Endodermal cell (in vitro differentiated cells): ENCODE results near the gene BCKDHA. TPM values are rescaled to one million over a fixed set of nuclear protein-coding genes. Genes with fewer than 3 reads are reported as not detected.

Source experiments
- DNase-seq: peaks from one replicate; pipeline ENCODE4 v3.0.0-alpha.2; 2017
- H3K27ac ChIP-seq: 2 replicates; pipeline ENCODE4 v1.5.1; 2013; ENCODE audit warnings: mild to moderate bottlenecking, low read depth, low read length, moderate library complexity
- H3K27me3 ChIP-seq: 2 replicates; pipeline ENCODE4 v1.6.1; 2013; ENCODE audit warnings: mild to moderate bottlenecking, low read length, moderate library complexity; ENCODE audit not compliant: insufficient read depth, control insufficient read depth, poor library complexity, severe bottlenecking
- H3K36me3 ChIP-seq: 2 replicates; pipeline ENCODE4 v1.7.0; 2013; ENCODE audit warnings: mild to moderate bottlenecking, low read length, moderate library complexity; ENCODE audit not compliant: control insufficient read depth, insufficient read depth
- H3K4me1 ChIP-seq: one replicate; pipeline ENCODE4 v1.7.0; 2013; ENCODE audit warnings: low read length; ENCODE audit not compliant: control insufficient read depth, insufficient read depth
- H3K4me3 ChIP-seq: 2 replicates; pipeline ENCODE4 v1.5.1; 2013; ENCODE audit warnings: mild to moderate bottlenecking, low read length, moderate library complexity
- H3K9ac ChIP-seq: 2 replicates; pipeline ENCODE4 v1.6.1; 2013; ENCODE audit warnings: mild to moderate bottlenecking, low read length, moderate library complexity; ENCODE audit not compliant: poor library complexity, severe bottlenecking; ENCODE audit errors: extremely low read depth
- H3K9me3 ChIP-seq: 2 replicates; pipeline ENCODE4 v1.6.1; 2013; ENCODE audit warnings: mild to moderate bottlenecking, low read length, moderate library complexity; ENCODE audit not compliant: control insufficient read depth
- H3K27ac Mint-ChIP-seq: 2 replicates; pipeline ENCODE4 v1.8.0; 2020; ENCODE audit warnings: mixed read lengths
- H3K27me3 Mint-ChIP-seq: 2 replicates; pipeline ENCODE4 v1.8.0; 2021; ENCODE audit warnings: mild to moderate bottlenecking, mixed read lengths; ENCODE audit not compliant: insufficient read depth
- H3K36me3 Mint-ChIP-seq: 2 replicates; pipeline ENCODE4 v1.8.0; 2020; ENCODE audit warnings: low read depth, mixed read lengths
- H3K4me1 Mint-ChIP-seq: 2 replicates; pipeline ENCODE4 v1.8.0; 2020; ENCODE audit warnings: mixed read lengths
- H3K4me3 Mint-ChIP-seq: 2 replicates; pipeline ENCODE4 v1.8.0; 2020; ENCODE audit warnings: mild to moderate bottlenecking, moderate library complexity, mixed read lengths
- H3K9me3 Mint-ChIP-seq: 2 replicates; pipeline ENCODE4 v1.8.0; 2020; ENCODE audit warnings: mild to moderate bottlenecking, mixed read lengths
- CTCF ChIP-seq: fragments of 200-600 bp; sonication (generic); conservative IDR thresholded peaks from 2 replicates; pipeline ENCODE4 v1.5.0; 2021; ENCODE audit warnings: antibody characterized with exemption, mild to moderate bottlenecking
- WGBS, 2 experiments: methylation state at CpG; one replicate each; pipeline versions ENCODE4 v1.1.5 to v1.1.7; 2013; ENCODE audit warnings: missing lambda C conversion rate in 2 of 2, mixed read lengths in 1 of 2; ENCODE audit not compliant: insufficient coverage in 1 of 2, insufficient read length in 1 of 2; 5-methylcytosine and 5-hydroxymethylcytosine counted together
- long read RNA-seq, 4 experiments: library from polyadenylated mRNA in 2 of 4; library from RNA in 1 of 4; library from capped mRNA in 1 of 4; stranded (forward) in 3 of 4; unstranded in 1 of 4; transcript quantifications; one replicate each; pipeline ENCODE4 v2.0.0, GENCODE V29; 2020 to 2021; ENCODE audit warnings: inconsistent platforms in 1 of 4
- polyA plus RNA-seq, 2 experiments: library from polyadenylated mRNA; stranded (reverse); fragments of 50-300 nt; gene quantifications; one replicate each; pipeline ENCODE4 v1.2.3, GENCODE V29; 2013
- total RNA-seq, 2 donors: library from RNA; stranded (reverse); fragmentation: NEBNext Ultra II Directional in 1 of 2; extraction: Animal tissue kit (Norgen Biotek cat#: 25700) in 1 of 2; gene quantifications; 2 replicates in 1 of 2; 3 replicates in 1 of 2; pipeline ENCODE4 v1.2.1, GENCODE V29; 2021

The BCKDHA gene
- total RNA-seq, result 10 to 100 TPM; 18.0 to 21.6 TPM
- polyA plus RNA-seq (2013, experiment 1 of 2), result 44.2 TPM
- 36.3 TPM for polyA plus RNA-seq (2013, experiment 2 of 2)
- long read RNA-seq, experiment 1, transcript BCKDHA-201 (9 exons, 2,103 nt), result major isoform, 13 of 23 reads
- long read RNA-seq, experiment 1, partial matches to known transcripts, result 6 of 23 reads
- long read RNA-seq, experiment 1, other reads (novel, unspliced or antisense), result 4 of 23 reads
- long read RNA-seq, experiment 2, transcript BCKDHA-201 (9 exons, 2,103 nt), result major isoform, 110 of 119 reads
- long read RNA-seq, experiment 2, partial matches to known transcripts, result 2 of 119 reads
- long read RNA-seq, experiment 2, other reads (novel, unspliced or antisense), result 7 of 119 reads
- long read RNA-seq, experiment 3, transcript BCKDHA-201 (9 exons, 2,103 nt), result major isoform, 197 of 220 reads
- long read RNA-seq, experiment 3, partial matches to known transcripts, result 5 of 220 reads
- long read RNA-seq, experiment 3, other reads (novel, unspliced or antisense), result 18 of 220 reads
- long read RNA-seq, experiment 4, transcript BCKDHA-201 (9 exons, 2,103 nt), result major isoform, 50 of 58 reads
- long read RNA-seq, experiment 4, partial matches to known transcripts, result 5 of 58 reads
- long read RNA-seq, experiment 4, other reads (novel, unspliced or antisense), result 3 of 58 reads

GRCh38 chr19:41397086-41398049, at the start of gene BCKDHA, which contains the start of gene EXOSC5:
TSS of gene BCKDHA (plus strand) at chr19:41397818. CDS start at chr19:41397828, 10 bp downstream.
TSS of gene EXOSC5 (minus strand) at chr19:41397359. CDS start at chr19:41397328, 31 bp downstream.
- Mint-ChIP-seq H3K36me3 (peaks cover 4% of the 10 kb centered on the region), H3K9me3 (no peaks in the 10 kb centered on the region), H3K4me3 (peak within 1 kb of the TSS; percentile 97), H3K4me1 (peaks cover 11% of the 10 kb centered on the region), H3K27me3 (no peaks in the 10 kb centered on the region), H3K27ac (peak within 1 kb of the TSS; percentile 100)
- no peaks in the 10 kb centered on the region for H3K36me3 ChIP-seq
- H3K4me3 ChIP-seq, result peak within 1 kb of the TSS; percentile 98
- H3K27me3 ChIP-seq, result no peaks in the 10 kb centered on the region
- DNase-seq, result peak; percentile 99
- TF ChIP-seq CTCF, result no peak
- peaks cover 2% of the 10 kb centered on the region for H3K4me1 ChIP-seq
- H3K27ac ChIP-seq, result peak within 1 kb of the TSS; percentile 99
- WGBS, 2 experiments, result 0 to 1% methylated on average over 25 to 50 of the region's 50 CpGs
- peak within 1 kb of the TSS; percentile 98 for H3K9ac ChIP-seq
- H3K9me3 ChIP-seq, result no peaks in the 10 kb centered on the region

DNA sequence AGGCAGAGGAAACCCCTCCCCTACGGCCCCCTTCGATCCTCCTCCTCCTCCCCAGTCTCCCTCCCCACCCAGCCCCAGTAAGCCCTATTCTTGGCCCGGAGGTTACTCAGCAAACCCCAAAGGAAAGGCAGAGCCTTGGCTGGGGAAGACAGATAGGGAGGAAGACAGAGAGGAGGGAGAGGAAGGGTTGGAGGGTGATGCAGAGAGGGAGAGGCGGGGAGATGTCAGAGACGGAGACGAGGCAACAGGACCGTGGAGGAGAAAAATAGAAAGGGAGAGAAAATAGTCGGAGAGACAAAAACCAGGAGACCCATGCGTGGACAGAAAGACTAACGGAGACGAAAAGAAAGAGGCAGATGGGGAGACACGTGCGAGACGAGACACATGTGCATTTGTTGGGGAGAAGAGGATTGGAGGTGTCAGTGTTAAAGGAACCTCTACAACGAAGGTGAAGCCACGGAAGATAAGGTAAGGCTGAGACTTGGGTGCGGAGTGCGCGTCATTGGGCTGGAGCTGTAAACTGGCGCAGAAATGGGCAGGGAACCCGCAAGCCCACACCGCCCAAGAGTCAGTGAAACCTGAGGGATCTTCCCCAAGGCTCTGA, 46.8 kb upstream of the BCKDHA start:
- WGBS, 2 experiments, result 14 to 15% methylated on average over 12 to 20 of the region's 22 CpGs
- H3K9me3 Mint-ChIP-seq, result no peaks in the 10 kb centered on the region
- H3K27ac ChIP-seq, result no peak overlapping the region
- no peak overlapping the region for H3K27ac Mint-ChIP-seq
- peaks cover 14% of the 10 kb centered on the region for H3K4me1 Mint-ChIP-seq
- peak overlapping the region; percentile 79 for H3K4me3 Mint-ChIP-seq
- H3K27me3 ChIP-seq, result no peaks in the 10 kb centered on the region
- no peaks in the 10 kb centered on the region for H3K4me1 ChIP-seq
- H3K4me3 ChIP-seq, result peak overlapping the region; percentile 92
- no peak for DNase-seq
- H3K36me3 ChIP-seq, result peaks cover 30% of the 10 kb centered on the region
- no peak for TF ChIP-seq CTCF
- H3K27me3 Mint-ChIP-seq, result peaks cover 13% of the 10 kb centered on the region
- H3K9me3 ChIP-seq, result no peaks in the 10 kb centered on the region
- H3K9ac ChIP-seq, result no peak overlapping the region
- H3K36me3 Mint-ChIP-seq, result peaks cover 24% of the 10 kb centered on the region
